Osteocyte (in vitro differentiated cells): ENCODE results near the gene TAC3. TPM values are rescaled to one million over a fixed set of nuclear protein-coding genes. Genes with fewer than 3 reads are reported as not detected.

Experiments used
- DNase-seq: peaks from one replicate; pipeline ENCODE4 v3.0.0; 2021; ENCODE audit warnings: mixed read lengths; ENCODE audit not compliant: unreplicated experiment; ENCODE audit errors: extremely low spot score
- H3K27ac Mint-ChIP-seq: one replicate; pipeline ENCODE4 v1.8.0; 2021; ENCODE audit warnings: mild to moderate bottlenecking, mixed read lengths; ENCODE audit not compliant: unreplicated experiment
- H3K27me3 Mint-ChIP-seq: one replicate; pipeline ENCODE4 v1.8.0; 2021; ENCODE audit warnings: mixed read lengths; ENCODE audit not compliant: unreplicated experiment
- H3K36me3 Mint-ChIP-seq: one replicate; pipeline ENCODE4 v1.8.0; 2021; ENCODE audit warnings: mixed read lengths; ENCODE audit not compliant: unreplicated experiment
- H3K4me1 Mint-ChIP-seq: one replicate; pipeline ENCODE4 v1.8.0; 2021; ENCODE audit warnings: mixed read lengths; ENCODE audit not compliant: unreplicated experiment
- H3K4me3 Mint-ChIP-seq: one replicate; pipeline ENCODE4 v1.8.0; 2021; ENCODE audit warnings: mild to moderate bottlenecking, moderate library complexity, mixed read lengths; ENCODE audit not compliant: unreplicated experiment
- H3K9me3 Mint-ChIP-seq: one replicate; pipeline ENCODE4 v1.8.0; 2021; ENCODE audit warnings: mixed read lengths; ENCODE audit not compliant: unreplicated experiment
- total RNA-seq: library from RNA; stranded (reverse); gene quantifications from 2 replicates; pipeline ENCODE4 v1.2.1, GENCODE V29; 2021
- TF ChIP-seq, protein P1 (sequence below): fragments of 200-600 bp; sonication (generic); IDR thresholded peaks from 2 replicates; pipeline ENCODE4 v1.5.0; 2021; ENCODE audit warnings: antibody characterized with exemption, mild to moderate bottlenecking, moderate library complexity

TAC3 gene
- total RNA-seq, 1 donor from 2014 or later: not detected

- TF ChIP-seq, protein P1, sequence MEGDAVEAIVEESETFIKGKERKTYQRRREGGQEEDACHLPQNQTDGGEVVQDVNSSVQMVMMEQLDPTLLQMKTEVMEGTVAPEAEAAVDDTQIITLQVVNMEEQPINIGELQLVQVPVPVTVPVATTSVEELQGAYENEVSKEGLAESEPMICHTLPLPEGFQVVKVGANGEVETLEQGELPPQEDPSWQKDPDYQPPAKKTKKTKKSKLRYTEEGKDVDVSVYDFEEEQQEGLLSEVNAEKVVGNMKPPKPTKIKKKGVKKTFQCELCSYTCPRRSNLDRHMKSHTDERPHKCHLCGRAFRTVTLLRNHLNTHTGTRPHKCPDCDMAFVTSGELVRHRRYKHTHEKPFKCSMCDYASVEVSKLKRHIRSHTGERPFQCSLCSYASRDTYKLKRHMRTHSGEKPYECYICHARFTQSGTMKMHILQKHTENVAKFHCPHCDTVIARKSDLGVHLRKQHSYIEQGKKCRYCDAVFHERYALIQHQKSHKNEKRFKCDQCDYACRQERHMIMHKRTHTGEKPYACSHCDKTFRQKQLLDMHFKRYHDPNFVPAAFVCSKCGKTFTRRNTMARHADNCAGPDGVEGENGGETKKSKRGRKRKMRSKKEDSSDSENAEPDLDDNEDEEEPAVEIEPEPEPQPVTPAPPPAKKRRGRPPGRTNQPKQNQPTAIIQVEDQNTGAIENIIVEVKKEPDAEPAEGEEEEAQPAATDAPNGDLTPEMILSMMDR: no peak
- Mint-ChIP-seq H3K4me1 (peaks cover 2% of the 10 kb centered on the region), H3K36me3 (peaks cover 6% of the 10 kb centered on the region), H3K4me3 (no peak overlapping the region), H3K9me3 (no peaks in the 10 kb centered on the region), H3K27me3 (peaks cover 25% of the 10 kb centered on the region), H3K27ac (no peak overlapping the region)
- peak; percentile 36 for DNase-seq
Measured at GRCh38 chr12:56991319-56992246, 24.7 kb downstream of the TAC3 start.

DNA sequence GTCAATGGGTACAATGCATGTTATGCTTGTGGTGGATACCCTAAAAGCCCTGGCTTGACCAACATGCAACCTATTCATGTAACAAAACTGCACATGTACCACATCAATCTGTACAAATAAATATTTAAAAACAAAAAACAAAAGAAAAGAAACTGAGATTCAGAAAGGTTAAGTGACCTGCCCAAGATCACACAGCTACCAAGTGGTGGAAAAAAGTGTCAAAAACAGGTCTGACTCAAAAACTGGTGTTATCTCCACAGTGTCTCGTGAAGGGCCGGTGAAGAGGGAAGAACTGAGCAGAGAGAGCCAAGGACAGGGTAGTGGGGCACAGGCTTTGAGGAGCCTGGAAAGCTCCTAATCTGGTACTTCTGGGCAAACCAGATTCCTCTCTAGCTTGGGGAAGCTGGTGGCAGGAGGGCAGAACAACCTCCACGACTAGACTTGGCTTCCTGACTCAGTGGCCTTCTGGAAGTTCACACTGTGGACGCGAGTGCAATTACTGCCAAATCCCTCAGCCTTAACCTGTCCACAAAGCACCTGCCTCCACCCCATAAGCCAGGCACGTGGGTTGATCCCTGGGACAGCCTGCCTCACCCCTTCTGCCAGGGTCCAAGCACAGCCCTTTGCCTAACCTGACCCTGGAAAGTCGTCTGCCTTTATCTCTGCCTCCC lies 25.5 kb downstream of the TAC3 start:
- H3K9me3 Mint-ChIP-seq: no peaks in the 10 kb centered on the region
- H3K4me1 Mint-ChIP-seq: peaks cover 2% of the 10 kb centered on the region
- peak; percentile 48 for DNase-seq
- H3K27ac Mint-ChIP-seq: no peak overlapping the region
- H3K27me3 Mint-ChIP-seq: peaks cover 32% of the 10 kb centered on the region
- H3K36me3 Mint-ChIP-seq: peaks cover 4% of the 10 kb centered on the region
- no peak overlapping the region for H3K4me3 Mint-ChIP-seq
- TF ChIP-seq, protein P1: no peak

- no peaks in the 10 kb centered on the region for H3K36me3 Mint-ChIP-seq
- H3K27me3 Mint-ChIP-seq: peaks cover 34% of the 10 kb centered on the region
- DNase-seq: no peak
- no peak overlapping the region for H3K27ac Mint-ChIP-seq
- H3K4me3 Mint-ChIP-seq: no peak overlapping the region
- H3K4me1 Mint-ChIP-seq: peaks cover 2% of the 10 kb centered on the region
- TF ChIP-seq, protein P1: no peak
- no peaks in the 10 kb centered on the region for H3K9me3 Mint-ChIP-seq
Measured at GRCh38 chr12:56989861-56990610, 26.3 kb downstream of the TAC3 start.

DNA sequence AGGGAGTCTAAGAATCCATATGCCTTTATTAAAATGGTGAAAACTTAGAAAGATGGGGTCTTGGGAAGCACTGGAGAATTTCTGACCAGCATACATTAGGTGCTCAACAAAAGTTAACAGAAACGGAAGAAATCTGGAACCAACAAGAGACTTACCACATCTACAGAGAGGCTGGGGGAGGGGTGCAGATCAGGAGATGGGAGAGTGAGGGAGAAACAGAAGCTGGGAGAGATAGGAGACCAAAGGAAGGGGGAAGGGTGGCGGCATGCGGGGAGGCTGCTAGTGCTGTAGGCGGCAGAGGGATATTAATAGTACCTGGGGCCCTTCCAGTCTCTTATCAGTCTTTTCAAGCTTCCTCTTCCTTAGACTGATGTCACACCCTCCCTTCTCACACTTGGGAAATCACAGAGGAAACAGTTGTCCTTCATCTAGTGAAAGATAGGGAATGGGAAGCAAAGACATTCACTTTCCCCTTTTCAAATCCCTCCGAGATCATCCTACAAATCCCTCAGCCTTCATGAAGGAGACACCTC lies 28.1 kb downstream of the TAC3 start:
- Mint-ChIP-seq H3K36me3 (no peaks in the 10 kb centered on the region), H3K27me3 (peaks cover 39% of the 10 kb centered on the region), H3K4me3 (no peak overlapping the region), H3K9me3 (no peaks in the 10 kb centered on the region), H3K4me1 (peaks cover 2% of the 10 kb centered on the region), H3K27ac (no peak overlapping the region)
- peak; percentile 63 for DNase-seq
- TF ChIP-seq, protein P1: no peak
